Left kidney (tissue), 2 donors: ENCODE data around the gene IKZF2. TPM values are rescaled to one million over a fixed set of nuclear protein-coding genes. Genes with fewer than 3 reads are reported as not detected.

Experiments used
- DNase-seq: peaks from one replicate; pipeline ENCODE4 v3.0.0-alpha.2; 2013
- polyA plus RNA-seq: library from polyadenylated mRNA; unstranded; fragments of 120-200 nt; gene quantifications from one replicate; pipeline ENCODE4 v1.2.1, GENCODE V29; 2013; ENCODE audit not compliant: insufficient read length

The IKZF2 gene
- polyA plus RNA-seq, 1 donor = 9.4 TPM

DNA sequence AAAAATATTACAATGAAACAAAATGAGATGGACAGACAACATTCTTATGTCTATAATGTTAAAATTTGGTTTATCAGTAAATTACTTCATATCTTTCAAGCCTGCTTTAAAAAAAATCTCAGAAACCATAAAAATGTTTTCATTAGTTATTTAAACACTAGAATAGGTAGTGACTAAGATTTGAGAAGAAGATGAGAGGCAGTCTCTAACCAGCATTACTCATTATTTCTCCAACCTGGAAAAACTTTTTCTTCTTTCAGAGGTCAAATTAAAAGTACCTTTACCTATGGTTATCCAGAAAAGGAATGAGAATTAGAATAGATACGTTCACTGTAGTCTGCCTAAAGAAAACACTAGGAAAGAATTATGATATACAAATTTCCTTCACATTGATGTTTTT lies 50.3 kb downstream of the IKZF2 start:
- no peak for DNase-seq

DNA sequence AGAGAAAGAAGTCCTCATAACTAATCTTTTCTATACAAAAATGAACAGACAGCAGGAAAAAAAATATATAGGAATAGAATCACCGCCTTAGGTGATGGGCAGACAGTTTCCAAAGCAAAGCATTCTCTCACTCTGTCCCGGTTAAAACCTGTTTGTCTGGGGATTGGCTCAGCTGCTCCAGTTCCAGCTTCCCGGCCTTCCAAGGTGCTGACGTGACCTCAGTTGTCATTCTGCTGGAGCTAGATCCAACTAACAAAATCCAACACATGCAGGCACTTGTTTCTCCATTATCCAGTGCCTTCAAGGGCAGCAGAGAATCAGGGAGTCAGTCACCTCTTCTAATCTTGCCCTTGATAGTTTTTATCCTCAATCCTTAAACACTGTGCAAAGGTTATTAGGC lies 52.8 kb downstream of the IKZF2 start:
- no peak for DNase-seq

DNA sequence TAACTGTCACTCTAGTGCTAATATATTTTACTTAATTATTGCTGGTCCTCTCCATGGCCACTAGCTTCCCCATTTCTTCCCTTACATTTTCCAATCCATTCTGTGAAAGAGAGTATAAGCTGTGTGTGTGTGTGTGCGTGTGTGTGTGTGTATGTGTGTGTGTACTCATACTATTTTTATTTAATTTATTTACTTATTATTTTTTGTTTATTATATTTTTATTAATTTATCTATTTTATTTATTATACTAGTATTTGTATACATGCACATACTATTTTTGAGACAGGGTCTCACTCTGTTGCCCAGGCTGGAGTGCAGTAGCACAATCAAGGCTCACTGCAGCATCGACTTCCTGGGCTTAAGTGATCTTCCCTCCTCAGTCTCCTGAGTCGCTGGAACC lies 59.6 kb downstream of the IKZF2 start:
- no peak for DNase-seq

DNA sequence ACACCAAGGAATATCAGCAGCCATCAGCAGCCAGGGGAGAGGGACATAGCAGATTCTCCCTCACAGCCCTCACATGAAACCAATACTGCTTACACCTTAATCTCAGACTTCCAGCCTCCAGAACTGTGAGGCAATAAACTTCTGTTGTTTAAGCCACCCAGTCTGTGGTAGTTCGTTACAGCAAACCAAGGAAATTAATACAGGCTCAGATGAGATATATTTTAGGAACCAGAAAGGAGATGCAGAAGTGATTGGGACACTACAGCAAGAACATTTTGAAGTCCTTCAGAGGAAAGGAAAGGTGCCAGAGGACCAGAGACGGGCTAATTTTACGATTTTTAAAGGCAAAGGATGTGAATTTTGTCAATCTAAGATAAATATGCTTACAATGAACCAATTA lies 60.6 kb downstream of the IKZF2 start:
- DNase-seq = no peak

DNA sequence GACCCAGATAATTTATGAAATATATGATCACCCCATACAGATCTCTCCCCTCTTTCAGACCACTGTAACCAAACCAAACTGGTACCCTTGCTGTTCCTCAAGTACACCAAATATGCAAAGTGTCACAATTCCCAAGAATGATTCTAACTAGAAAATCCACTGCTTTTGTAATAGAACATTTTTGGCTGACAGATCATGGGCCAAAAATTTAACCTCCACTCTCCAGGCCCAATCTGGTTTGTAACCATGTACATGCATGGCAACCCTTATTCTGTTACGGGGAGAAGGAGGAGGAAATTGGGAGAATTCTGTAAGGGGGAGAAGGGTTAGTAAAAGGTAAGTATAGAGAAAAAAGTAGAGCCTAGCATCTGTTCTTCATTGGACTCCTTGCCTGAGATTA lies 62.0 kb downstream of the IKZF2 start:
- DNase-seq = no peak

DNA sequence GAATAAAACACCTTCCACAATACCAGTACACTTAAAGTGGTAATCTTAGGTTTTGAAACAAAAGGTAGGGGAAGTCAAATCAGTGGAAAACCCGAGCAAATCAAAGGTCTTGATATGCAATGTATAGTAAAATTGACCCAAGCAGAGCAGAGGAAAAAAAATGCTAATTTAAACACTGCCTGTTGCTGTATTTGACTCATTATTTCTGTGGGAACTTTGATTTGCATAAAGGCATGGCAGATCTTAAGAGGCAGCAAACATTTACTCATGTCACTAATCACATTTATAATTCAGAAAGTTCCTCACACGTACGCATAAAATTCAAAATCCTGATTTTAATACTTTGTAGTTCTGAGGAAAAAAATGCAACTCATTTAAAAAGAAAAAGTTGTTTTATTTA lies 64.4 kb downstream of the IKZF2 start:
- DNase-seq = no peak

DNA sequence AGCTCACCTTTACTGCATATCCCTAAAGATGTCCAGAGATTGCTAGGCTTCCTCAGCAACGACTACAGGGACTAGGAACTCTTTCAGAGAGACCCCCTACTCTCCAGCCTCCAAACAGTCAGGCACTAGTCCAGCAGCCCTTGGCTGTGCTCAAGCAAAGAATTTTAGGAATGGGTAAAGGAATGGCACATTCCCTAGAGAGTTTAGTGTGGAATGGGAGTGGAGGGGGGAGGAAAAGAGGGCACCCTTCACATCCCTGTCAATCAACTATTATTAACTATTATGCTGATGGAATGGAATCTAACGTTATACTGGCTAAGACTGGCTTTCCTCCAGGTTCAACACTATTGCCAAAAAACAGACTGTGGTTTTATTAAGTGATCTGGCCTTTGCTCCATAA lies 64.8 kb downstream of the IKZF2 start:
- DNase-seq = no peak

DNA sequence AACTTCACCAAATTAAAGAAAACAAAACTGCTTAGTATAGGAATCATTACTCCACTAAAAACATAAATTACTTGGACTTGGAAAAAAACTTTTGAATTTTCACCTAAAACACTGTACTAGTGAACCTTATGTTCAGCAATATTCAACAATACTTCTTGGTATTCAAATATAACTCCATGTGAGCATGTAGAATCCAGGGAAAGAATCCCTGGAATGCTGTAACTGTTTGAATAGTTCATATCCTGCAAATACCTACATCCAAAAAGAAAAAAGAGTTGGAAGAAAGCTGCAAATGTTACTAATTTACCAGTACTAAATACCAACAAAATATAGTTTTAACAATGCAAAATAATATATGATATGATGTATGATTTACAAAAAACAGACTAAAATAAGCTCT lies 65.4 kb downstream of the IKZF2 start:
- no peak for DNase-seq

DNA sequence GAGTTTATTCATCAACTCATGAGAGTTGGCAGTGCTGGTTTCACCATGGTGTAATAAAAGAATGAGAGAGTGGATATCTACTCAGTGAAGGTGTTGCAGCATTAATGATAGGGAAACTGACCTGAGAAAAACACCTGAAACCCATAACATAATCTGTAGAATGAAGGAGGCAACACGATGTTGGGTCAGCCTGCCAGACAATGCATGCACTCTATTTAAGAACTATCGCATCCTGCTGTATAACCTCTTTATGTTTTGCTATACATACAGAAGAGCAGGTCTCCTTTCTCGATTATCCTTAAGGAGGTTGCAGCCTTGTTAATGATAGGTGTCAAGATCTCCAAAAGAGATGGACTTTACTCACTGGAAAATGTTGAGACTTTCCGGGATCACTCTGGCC lies 65.9 kb downstream of the IKZF2 start:
- DNase-seq = no peak

DNA sequence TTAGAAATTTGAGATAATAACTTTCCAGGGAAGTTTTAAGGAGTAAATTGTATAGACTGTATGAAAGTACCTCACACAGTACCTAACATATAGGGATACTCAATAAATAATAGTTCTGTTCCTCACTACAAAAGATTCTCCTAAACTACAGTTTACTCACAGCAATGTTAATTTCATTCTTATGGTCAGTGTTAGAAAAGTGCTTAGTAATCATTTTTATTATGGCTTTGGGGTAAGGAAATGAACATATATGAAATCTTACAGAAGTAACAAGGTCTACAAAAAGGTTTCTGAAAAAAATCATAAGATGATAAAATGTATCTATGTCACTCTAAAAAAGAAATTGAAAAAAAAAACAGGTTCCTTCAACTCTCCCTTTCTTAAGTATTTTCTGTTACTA lies 67.2 kb downstream of the IKZF2 start:
- DNase-seq = no peak

DNA sequence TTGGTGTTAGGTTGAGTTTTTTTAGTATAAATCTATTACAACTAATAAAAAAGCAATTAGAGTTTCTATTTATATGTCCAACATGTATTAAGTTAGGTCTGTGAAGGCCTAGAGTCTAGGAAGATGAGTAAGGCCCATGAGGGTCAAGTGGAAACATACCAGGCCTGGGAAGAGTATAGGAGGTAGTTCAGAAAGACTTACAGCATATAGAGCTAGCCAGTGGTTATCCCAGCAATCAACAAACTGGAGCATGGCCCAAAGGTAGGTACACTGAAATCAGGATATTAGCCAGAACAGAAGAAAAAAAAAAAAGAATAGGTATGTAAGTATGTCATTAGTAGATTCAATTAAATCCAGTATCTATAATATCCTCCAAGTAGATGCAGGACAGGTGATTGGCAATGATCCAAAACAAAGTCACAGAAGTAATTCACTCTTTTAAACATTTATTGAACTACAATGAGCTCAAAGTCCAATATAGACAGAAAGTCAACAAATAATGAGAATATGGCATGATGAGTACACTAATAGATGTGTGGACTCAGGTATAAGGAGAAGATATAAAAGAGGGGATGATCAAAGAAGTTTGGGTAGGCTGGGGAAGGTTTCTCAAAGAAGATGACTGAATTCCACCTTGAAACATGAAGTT lies 70.3 kb downstream of the IKZF2 start:
- DNase-seq = no peak

DNA sequence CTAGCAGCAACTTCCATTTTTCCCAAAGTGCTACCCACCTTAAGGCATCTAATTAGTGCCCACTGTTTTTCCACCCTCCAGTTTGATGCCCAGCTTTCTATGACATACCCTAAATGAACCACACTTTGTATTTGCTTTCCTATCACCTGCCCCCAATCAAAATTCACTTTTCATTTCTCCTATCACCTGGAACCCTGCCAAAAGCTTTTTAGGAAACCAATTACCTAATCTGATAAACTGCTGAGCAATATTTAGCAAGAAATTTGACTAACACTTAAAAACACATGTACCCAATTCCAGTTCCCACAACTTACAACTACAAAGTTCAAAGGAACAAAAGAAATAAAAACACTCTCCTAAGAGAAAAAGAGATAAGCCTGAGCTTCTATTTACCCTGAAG lies 71.7 kb downstream of the IKZF2 start:
- DNase-seq = no peak

DNA sequence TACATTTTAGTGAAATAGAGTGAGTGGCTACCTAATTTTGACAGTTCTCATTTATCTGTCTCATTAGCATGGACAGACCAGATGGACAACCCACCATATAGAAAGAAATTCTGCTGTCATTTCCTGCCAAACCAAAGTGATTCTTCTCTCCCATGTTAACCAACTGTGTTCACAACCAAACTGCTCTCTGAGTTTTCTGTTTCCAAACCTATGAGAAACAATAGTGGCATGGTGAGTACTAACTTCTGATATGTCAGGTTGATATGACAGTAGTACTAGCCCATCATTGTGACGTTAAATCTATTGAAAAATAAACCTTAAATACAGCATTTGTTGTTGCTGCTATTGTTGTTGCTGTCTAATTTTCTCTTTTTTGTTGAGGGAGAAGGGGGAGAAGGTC lies 72.7 kb downstream of the IKZF2 start:
- DNase-seq = no peak

DNA sequence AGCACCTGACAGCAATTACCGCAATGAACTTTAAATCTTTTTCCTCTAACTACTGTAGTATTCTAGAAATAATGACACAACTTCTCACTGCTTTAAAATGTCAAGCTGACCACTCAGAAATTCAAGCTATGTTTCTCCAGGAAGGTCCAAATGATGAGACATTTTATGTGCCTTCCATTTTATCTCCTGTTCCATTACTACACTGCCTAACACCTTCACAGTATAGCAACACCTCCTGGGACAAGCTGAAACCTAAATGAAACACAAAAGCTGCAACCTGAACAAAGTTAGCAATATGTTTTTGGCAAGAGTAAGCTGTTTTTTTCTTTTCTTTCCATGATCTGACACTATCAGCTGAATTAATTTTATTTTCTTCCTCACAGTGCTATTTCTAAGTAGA lies 81.9 kb downstream of the IKZF2 start:
- no peak for DNase-seq

DNA sequence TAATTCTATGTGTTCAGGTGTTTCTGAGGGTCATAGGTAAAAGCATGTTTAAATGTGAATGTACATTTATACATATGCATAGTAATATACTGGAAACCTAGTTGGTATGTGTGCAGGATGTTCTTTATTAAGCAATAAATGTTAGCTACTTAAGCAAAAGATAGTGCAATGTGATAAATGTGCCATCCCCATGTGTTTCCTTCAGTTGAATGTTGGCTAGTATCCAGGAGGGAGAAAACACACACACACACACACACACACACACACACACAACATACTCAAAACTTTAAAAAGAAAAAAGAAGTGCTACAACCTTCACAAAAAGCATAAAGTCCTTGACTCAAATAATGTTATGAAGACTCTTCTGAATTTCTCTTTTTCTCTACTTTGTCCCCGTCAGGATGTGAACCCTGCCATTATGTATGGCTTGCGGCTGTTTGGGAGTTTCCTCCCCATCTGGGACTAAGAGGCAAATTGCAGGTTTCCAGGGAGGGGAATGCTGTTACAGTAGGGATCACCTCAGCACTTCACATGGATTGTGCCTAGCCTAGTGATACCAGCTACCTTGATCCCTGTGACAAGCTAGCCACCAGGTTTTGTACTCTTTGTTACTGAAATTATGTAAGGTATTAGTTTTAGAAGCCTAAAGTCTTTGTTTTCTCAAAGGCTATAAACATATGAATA lies 82.6 kb downstream of the IKZF2 start:
- DNase-seq = no peak

DNA sequence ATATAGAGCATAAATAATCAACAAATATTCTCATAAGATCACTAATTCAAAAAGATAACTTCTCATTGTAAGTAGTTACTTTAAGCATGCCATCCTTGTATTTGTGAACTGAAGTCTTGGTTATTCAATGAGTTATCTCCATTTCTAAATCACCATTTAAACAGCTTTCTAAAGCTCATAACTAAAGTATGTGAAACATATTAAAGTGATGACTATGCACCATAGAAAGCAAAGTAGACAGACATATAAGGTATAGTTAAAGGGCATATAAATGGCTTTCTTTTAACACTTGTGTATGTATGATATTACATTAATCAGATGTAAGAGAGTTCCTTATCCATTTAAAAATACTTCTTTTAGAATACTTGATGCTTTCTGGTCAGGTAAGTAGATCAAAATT lies 83.5 kb downstream of the IKZF2 start:
- DNase-seq = no peak

DNA sequence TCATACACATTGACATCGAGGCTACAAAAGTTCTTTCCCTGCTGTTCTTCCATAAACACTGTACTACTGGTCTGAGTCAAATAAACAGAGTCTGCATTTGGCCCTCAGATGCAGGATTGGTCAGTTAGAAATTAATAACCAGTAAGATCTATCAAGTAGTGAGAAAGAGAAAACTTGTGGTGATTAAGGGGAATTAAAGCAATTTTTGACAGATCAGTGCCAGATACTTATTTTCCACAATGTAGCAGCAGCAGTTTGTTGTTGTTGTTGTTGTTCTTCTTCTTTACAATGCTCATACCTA lies 85.0 kb downstream of the IKZF2 start:
- no peak for DNase-seq

DNA sequence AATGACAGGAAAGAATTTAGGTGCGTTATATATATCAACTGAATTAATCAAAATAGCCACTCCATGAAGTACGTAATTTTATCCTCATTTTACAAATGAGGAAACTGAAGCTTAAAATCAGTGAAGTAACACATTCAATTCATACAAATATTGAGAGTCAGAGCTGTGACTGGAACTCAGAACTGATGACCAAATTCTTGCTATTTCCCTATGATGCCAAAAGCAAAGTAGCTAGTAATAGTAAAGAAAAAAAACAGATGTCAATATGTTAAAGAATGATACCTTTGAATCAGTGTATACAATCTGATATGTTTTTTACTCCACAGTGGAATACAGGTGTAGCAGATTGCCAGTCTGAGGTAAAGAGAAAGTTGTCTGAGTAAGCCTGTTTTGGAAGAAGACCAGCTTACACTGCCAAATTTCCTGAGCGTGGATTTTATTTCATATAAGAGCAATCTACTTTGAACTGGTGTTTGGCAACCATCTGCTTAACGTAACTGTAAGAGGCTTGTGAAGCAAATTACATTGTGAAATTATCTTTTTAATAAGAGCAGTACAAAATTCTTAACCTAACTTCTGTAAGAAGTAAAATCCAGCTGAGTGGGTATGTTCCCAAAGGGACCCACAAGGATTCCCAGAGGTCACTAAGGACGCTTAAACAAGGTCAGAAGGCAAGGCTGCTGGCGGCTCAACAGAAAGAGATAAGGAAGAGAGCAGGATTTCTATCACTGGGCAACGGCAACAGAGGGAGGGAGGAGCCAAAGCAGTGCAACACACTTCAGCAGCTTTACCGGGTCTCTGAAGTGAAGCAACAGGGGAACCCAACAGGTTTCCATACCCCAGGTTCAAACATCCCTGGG lies 85.6 kb downstream of the IKZF2 start:
- DNase-seq = no peak

DNA sequence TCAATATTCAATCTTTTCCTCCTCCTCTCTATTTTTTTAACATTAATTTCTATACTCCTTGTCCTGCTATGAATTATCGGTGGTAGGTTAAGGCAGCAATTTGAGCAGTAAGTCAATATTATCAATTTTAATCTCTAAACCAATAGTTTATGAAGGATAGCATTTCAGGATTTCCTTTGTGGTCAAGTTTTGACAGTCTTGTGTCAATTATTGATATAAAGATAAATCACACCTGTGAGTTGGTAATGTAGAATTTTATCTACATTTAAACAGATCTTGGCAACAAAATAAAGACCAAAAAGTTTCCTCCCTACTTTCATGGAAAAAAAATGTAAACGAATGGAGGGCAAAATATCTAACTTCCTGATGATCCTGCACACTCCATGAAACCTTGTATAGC lies 87.3 kb downstream of the IKZF2 start:
- no peak for DNase-seq

DNA sequence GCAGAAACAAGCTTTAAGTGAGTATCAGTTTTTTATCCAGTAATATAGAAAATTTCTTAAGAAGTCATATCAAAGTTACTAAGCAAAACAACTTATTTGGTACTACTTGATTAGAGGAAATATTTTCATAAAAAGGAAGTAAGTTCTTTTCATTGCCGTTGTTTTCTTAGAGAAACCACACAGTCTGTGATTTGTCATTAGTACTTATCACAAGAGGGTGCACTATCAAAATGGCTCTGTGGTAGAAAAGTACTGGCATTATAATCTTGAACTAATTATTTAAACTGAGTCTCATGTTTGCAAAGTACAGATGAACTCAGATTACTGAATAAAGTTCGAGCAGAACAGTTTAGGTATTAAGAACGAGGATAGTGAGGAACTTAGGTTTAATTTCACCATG lies 93.4 kb downstream of the IKZF2 start:
- no peak for DNase-seq

DNA sequence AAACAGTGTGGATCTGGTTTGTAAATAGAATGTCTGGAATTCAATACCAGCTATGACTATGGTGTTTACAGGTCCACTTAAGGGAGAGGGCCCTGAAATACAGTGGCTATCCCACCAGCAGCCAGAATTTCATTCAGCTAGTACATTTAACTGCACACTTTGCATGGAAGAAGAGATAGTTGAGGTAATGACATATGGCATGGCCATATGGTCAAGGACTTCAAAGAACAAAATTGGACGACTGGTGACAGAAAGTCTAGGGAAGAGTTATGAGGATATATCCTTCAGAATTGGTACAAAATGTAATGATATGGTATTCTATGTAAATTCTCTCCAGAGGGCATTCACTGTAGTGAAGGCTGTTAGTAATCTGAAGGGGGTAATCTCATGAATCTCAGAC lies 105.0 kb downstream of the IKZF2 start:
- no peak for DNase-seq

DNA sequence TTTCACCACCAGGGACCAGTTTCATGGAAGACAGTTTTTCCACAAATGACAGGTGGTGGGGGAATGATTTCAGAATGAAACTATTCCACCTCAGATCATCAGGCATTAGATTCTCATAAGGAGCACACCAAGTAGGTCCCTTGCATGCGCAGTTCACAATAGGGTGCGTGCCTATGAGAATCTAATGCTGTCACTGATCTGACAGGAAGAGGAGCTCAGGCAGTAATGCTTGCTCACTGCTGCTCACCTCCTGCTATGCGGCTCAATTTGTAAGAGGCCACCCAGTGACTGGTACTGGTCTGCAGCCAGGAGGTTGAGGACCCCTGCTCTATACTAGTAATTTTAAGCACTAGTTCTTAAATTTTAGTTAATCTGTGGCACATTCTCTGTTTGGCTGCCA lies 107.8 kb downstream of the IKZF2 start:
- DNase-seq = no peak

DNA sequence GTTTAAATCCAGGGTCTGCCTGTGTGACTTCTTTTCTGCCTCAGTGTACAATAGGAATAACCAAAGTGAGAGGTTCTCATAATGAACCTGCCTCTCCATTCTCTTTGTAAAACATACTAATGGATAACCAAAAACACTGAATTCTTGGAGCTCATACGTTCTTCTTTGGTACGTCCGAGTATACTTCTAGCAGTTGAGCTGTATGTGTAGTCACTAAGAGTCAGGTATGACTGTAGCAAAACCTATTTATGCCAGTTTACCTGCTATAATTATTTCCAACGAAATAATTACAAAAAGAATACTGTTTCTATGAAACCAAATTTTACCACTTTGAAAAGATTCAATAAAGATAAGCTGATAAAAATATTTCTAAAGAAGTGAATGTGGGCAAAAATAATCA lies 109.2 kb downstream of the IKZF2 start:
- no peak for DNase-seq

DNA sequence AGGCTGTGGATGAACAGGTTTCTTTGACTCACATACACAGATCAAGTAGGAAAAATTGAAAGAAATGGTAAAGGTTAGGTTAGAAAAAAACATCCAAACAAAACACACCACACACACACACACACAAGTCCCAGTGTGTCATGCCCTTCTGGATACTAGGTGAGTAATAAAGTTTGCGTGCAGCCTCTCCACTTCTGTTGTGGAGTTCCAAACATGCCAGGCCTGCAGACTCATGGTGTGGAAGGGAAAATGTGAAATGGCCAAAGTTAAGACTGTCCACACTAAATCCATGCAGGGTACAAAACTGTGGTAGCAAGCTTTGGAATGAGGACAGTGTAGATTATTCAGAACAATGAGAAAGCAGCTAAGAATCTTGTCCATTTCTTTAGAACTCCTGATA lies 114.6 kb downstream of the IKZF2 start:
- DNase-seq = no peak
